Loucy (cell line): Measurements from ENCODE around the gene PGA4.

Source experiments
- H2AFZ ChIP-seq: fragments of 200-600 bp; sonication (generic); 2 replicates; pipeline ENCODE4 v1.6.0; 2016; ENCODE audit warnings: antibody characterized with exemption, mild to moderate bottlenecking, low read length, moderate library complexity
- H3F3A ChIP-seq: fragments of 200-600 bp; 2 replicates; pipeline ENCODE4 v1.6.0; 2016; ENCODE audit warnings: antibody characterized with exemption, low read depth, mild to moderate bottlenecking
- H3K27me3 ChIP-seq: fragments of 200-600 bp; sonication (generic); 2 replicates; pipeline ENCODE4 v1.6.1; 2014; ENCODE audit warnings: low read length, mild to moderate bottlenecking; ENCODE audit not compliant: insufficient read depth, poor library complexity, severe bottlenecking
- H3K36me3 ChIP-seq: fragments of 200-600 bp; sonication (generic); 2 replicates; pipeline ENCODE4 v1.6.1; 2016; ENCODE audit warnings: low read length; ENCODE audit not compliant: insufficient read depth
- H3K4me1 ChIP-seq: fragments of 200-600 bp; sonication (generic); 2 replicates; pipeline ENCODE4 v1.5.1; 2014; ENCODE audit warnings: low read length, mild to moderate bottlenecking; ENCODE audit not compliant: insufficient read depth, poor library complexity, severe bottlenecking
- H3K4me2 ChIP-seq: fragments of 200-600 bp; sonication (generic); 2 replicates; pipeline ENCODE4 v1.6.0; 2014; ENCODE audit warnings: antibody characterized with exemption, low read length, low read depth, mild to moderate bottlenecking; ENCODE audit not compliant: poor library complexity, severe bottlenecking
- H3K4me3 ChIP-seq: fragments of 200-600 bp; sonication (generic); 2 replicates; pipeline ENCODE4 v1.5.1; 2014; ENCODE audit warnings: low read length, mild to moderate bottlenecking, mixed read lengths; ENCODE audit not compliant: poor library complexity, severe bottlenecking
- H3K79me2 ChIP-seq: fragments of 200-600 bp; sonication (generic); 2 replicates; pipeline ENCODE4 v1.6.1; 2014; ENCODE audit warnings: low read length; ENCODE audit not compliant: insufficient read depth
- H3K9ac ChIP-seq: fragments of 200-600 bp; sonication (generic); 2 replicates; pipeline ENCODE4 v1.6.0; 2014; ENCODE audit warnings: mild to moderate bottlenecking, low read depth, low read length, moderate library complexity; ENCODE audit not compliant: poor library complexity, severe bottlenecking
- H3K9me2 ChIP-seq: fragments of 200-600 bp; sonication (generic); replicated peaks from 2 replicates; pipeline ENCODE4 v1.6.1; 2016; ENCODE audit warnings: low read depth, low read length, mixed read lengths
- H3K9me3 ChIP-seq: fragments of 200-600 bp; sonication (generic); 2 replicates; pipeline ENCODE4 v1.6.1; 2014; ENCODE audit warnings: mild to moderate bottlenecking, antibody characterized with exemption, low read length, low read depth; ENCODE audit not compliant: insufficient read depth
- H4K20me1 ChIP-seq: fragments of 200-600 bp; sonication (generic); 2 replicates; pipeline ENCODE4 v1.6.0; 2014; ENCODE audit warnings: antibody characterized with exemption, low read length, mild to moderate bottlenecking; ENCODE audit not compliant: insufficient read depth, poor library complexity, severe bottlenecking
- CTCF ChIP-seq: fragments of 200-600 bp; sonication (generic); conservative IDR thresholded peaks from 2 replicates; pipeline ENCODE4 v1.5.1; 2014; ENCODE audit warnings: mild to moderate bottlenecking, antibody characterized with exemption, low read length
- EZH2phosphoT487 ChIP-seq: fragments of 200-600 bp; IDR thresholded peaks from 2 replicates; pipeline ENCODE4 v1.6.1; 2018; ENCODE audit warnings: antibody characterized with exemption, mild to moderate bottlenecking, moderate library complexity, borderline replicate concordance

PGA4 gene

GRCh38 chr11:61279934-61280659, 58.0 kb downstream of the PGA4 start:
- H3K79me2 ChIP-seq = no peaks in the 10 kb centered on the region
- no peaks in the 10 kb centered on the region for H4K20me1 ChIP-seq
- H3K4me1 ChIP-seq = no peaks in the 10 kb centered on the region
- no peak overlapping the region for H2AFZ ChIP-seq
- no peaks in the 10 kb centered on the region for H3F3A ChIP-seq
- no peaks in the 10 kb centered on the region for H3K36me3 ChIP-seq
- no peak overlapping the region for H3K4me3 ChIP-seq
- no peak overlapping the region for H3K9ac ChIP-seq
- H3K9me2 ChIP-seq = no peaks in the 10 kb centered on the region
- H3K27me3 ChIP-seq = no peaks in the 10 kb centered on the region
- H3K9me3 ChIP-seq = no peaks in the 10 kb centered on the region
- no peak overlapping the region for H3K4me2 ChIP-seq
- TF ChIP-seq EZH2phosphoT487 = no peak
- no peak for TF ChIP-seq CTCF

GRCh38 chr11:61280883-61281580, 58.9 kb downstream of the PGA4 start:
- Histone ChIP-seq H3K36me3 (no peaks in the 10 kb centered on the region), H3F3A (no peaks in the 10 kb centered on the region), H3K9me2 (no peaks in the 10 kb centered on the region), H3K79me2 (no peaks in the 10 kb centered on the region), H3K27me3 (no peaks in the 10 kb centered on the region), H4K20me1 (no peaks in the 10 kb centered on the region), H3K4me3 (no peak overlapping the region), H2AFZ (no peak overlapping the region), H3K4me1 (no peaks in the 10 kb centered on the region), H3K4me2 (no peak overlapping the region), H3K9ac (no peak overlapping the region), H3K9me3 (no peaks in the 10 kb centered on the region)
- no peak for TF ChIP-seq EZH2phosphoT487
- TF ChIP-seq CTCF = no peak
